HepG2 (cell line): ENCODE measurements around the gene PID1. TPM values are rescaled to one million over a fixed set of nuclear protein-coding genes. Genes with fewer than 3 reads are reported as not detected.

Experiments
- ATAC-seq: fragments of 200-7000 bp; cut with Tn5 transposase; 3 replicates; pipeline ENCODE4 v1.9.1; 2020; ENCODE audit warnings: mild to moderate bottlenecking, moderate library complexity
- BruUV-seq: library from RNA; stranded (reverse); fragments of 400-500 nt; replicated peaks from 2 replicates; lab custom pipeline; 2021; lab: Mats Ljungman, UMichigan
- CTCF ChIA-PET: fragments of 300-600 bp; formaldehyde crosslinking; extraction: SDS; loops from one replicate; lab custom pipeline; 2021; ENCODE audit warnings: low total read pairs, inconsistent platforms, low intra/inter-chr PET ratio; lab: Yijun Ruan, JAX
- POLR2A ChIA-PET: fragments of 350-600 bp; sonication (Branson Sonifier 250); formaldehyde crosslinking; loops from one replicate; lab custom pipeline; 2020; ENCODE audit warnings: antibody characterized with exemption, inconsistent platforms; lab: Yijun Ruan, JAX
- DNase-seq: peaks from one replicate; pipeline ENCODE4 v3.0.0-alpha.2; 2015; ENCODE audit warnings: low spot score
- FAIRE-seq: peaks from 3 replicates; lab custom pipeline; 2011; peaks lifted over from hg19 to GRCh38; lab: Jason Lieb, UNC
- H2AFZ ChIP-seq: one replicate; pipeline ENCODE4 v1.6.1; 2011; ENCODE audit warnings: low read length, inconsistent platforms
- H3K27ac ChIP-seq: fragments of 300-600 bp; 3 replicates; pipeline ENCODE4 v1.8.0; 2011; ENCODE audit warnings: mixed run types, mild to moderate bottlenecking, mixed read lengths, low read length, inconsistent platforms; ENCODE audit not compliant: insufficient read depth; ENCODE audit errors: extremely low read length
- H3K27me3 ChIP-seq, 2 experiments: fragments of 200-600 bp in 1 of 2; 2 replicates in 1 of 2; 3 replicates in 1 of 2; pipeline versions ENCODE4 v1.6.0 to v1.8.0; 2011; ENCODE audit warnings: low read length in 2 of 2, mild to moderate bottlenecking in 2 of 2, moderate library complexity in 2 of 2, inconsistent platforms in 1 of 2; ENCODE audit not compliant: insufficient read depth in 2 of 2, control insufficient read depth in 1 of 2
- H3K36me3 ChIP-seq, 2 experiments: fragments of 200-600 bp in 1 of 2; replicated peaks in 1 of 2; 2 replicates in 1 of 2; 3 replicates in 1 of 2; pipeline versions ENCODE4 v1.5.1 to v1.8.0; 2011; ENCODE audit warnings: low read length in 2 of 2, inconsistent platforms in 1 of 2; ENCODE audit not compliant: insufficient read depth in 2 of 2, control insufficient read depth in 1 of 2
- H3K4me1 ChIP-seq: 2 replicates; pipeline ENCODE4 v1.5.1; 2012; ENCODE audit warnings: low read length, inconsistent platforms; ENCODE audit not compliant: insufficient read depth
- H3K4me2 ChIP-seq: 2 replicates; pipeline ENCODE4 v1.6.0; 2011; ENCODE audit warnings: low read depth, low read length, inconsistent platforms
- H3K4me3 ChIP-seq, 3 experiments: fragments of 200-600 bp in 1 of 3; sonication (generic), shearing (Covaris generic) in 1 of 3; replicated peaks in 1 of 3; 2 replicates each; pipeline ENCODE4 v1.5.1; 2011 to 2016; ENCODE audit warnings: low read length in 3 of 3, inconsistent platforms in 2 of 3, low read depth in 2 of 3, mild to moderate bottlenecking in 2 of 3, control low read depth in 1 of 3, mixed read lengths in 1 of 3; ENCODE audit not compliant: insufficient read depth in 1 of 3
- H3K79me2 ChIP-seq: one replicate; pipeline ENCODE4 v1.6.1; 2011; ENCODE audit warnings: low read length, inconsistent platforms; ENCODE audit not compliant: insufficient read depth
- H3K9ac ChIP-seq: 2 replicates; pipeline ENCODE4 v1.6.0; 2011; ENCODE audit warnings: mild to moderate bottlenecking, low read depth, low read length, inconsistent platforms; ENCODE audit not compliant: insufficient read depth
- H3K9me3 ChIP-seq: 2 replicates; pipeline ENCODE4 v1.5.1; 2012; ENCODE audit warnings: mild to moderate bottlenecking, low read length
- H4K20me1 ChIP-seq: 2 replicates; pipeline ENCODE4 v1.6.0; 2011; ENCODE audit warnings: inconsistent platforms, mild to moderate bottlenecking, low read length, moderate library complexity; ENCODE audit not compliant: insufficient read depth
- EED ChIP-seq: sonication (generic); formaldehyde crosslinking; IDR thresholded peaks from 2 replicates; pipeline ENCODE4 v1.5.0; 2020; ENCODE audit warnings: mild to moderate bottlenecking, missing genetic modification reagents
- JDP2 ChIP-seq: sonication (generic); formaldehyde crosslinking; IDR thresholded peaks from 2 replicates; pipeline ENCODE4 v1.8.1; 2022; ENCODE audit warnings: missing genetic modification reagents, borderline replicate concordance
- MEIS1 ChIP-seq: sonication (generic); formaldehyde crosslinking; IDR thresholded peaks from 2 replicates; pipeline ENCODE4 v1.9.0; 2021; ENCODE audit warnings: mild to moderate bottlenecking, missing genetic modification reagents, moderate library complexity, borderline replicate concordance
- POGZ ChIP-seq: sonication (generic); formaldehyde crosslinking; IDR thresholded peaks from 2 replicates; pipeline ENCODE4 v1.4.0; 2020; ENCODE audit warnings: mild to moderate bottlenecking, missing genetic modification reagents
- SALL2 ChIP-seq: sonication (generic); formaldehyde crosslinking; IDR thresholded peaks from 2 replicates; pipeline ENCODE4 v1.8.1; 2023; ENCODE audit warnings: mild to moderate bottlenecking, missing genetic modification reagents, inconsistent platforms
- SAP130 ChIP-seq: IDR thresholded peaks from 2 replicates; pipeline ENCODE4 v1.6.1; 2016; ENCODE audit warnings: low read depth
- SP4 ChIP-seq: sonication (generic); formaldehyde crosslinking; IDR thresholded peaks from 2 replicates; pipeline ENCODE4 v1.8.1; 2023; ENCODE audit warnings: mild to moderate bottlenecking, missing genetic modification reagents
- TCF12 ChIP-seq, 2 experiments: fragments of 450-650 bp in 1 of 2; sonication (generic) in 1 of 2; formaldehyde crosslinking in 1 of 2; IDR thresholded peaks; 2 replicates each; pipeline versions ENCODE4 v1.6.1 to v1.8.0; 2017 to 2022; ENCODE audit warnings: antibody characterized with exemption in 1 of 2, mild to moderate bottlenecking in 1 of 2, missing genetic modification reagents in 1 of 2, moderate library complexity in 1 of 2
- THAP11 ChIP-seq: IDR thresholded peaks from 2 replicates; pipeline ENCODE4 v1.6.1; 2016; ENCODE audit warnings: missing biosample characterization, missing genetic modification reagents
- ZNF34 ChIP-seq: sonication (generic); formaldehyde crosslinking; IDR thresholded peaks from 2 replicates; pipeline ENCODE4 v1.4.0; 2020; ENCODE audit warnings: mild to moderate bottlenecking, missing genetic modification reagents, borderline replicate concordance
- WGBS: methylation state at CpG from one replicate; pipeline ENCODE4 v1.1.6; 2017; ENCODE audit warnings: low lambda C conversion rate; 5-methylcytosine and 5-hydroxymethylcytosine counted together
- in situ Hi-C: cut with HindIII; loops from 2 replicates; pipeline ENCODE4 v1.10.0; 2017; ENCODE audit warnings: low pct_unique_long_range_greater_than_20kb; ENCODE audit not compliant: extremely low pct_ligation_motif_present
- intact Hi-C: fragments of 100-400 bp; cut with micrococcal nuclease; formaldehyde crosslinking; loops from one replicate; pipeline ENCODE4 v1.10.0; 2022; ENCODE audit not compliant: unreplicated experiment
- polyA plus RNA-seq, 8 experiments: library from polyadenylated mRNA; depleted of rRNA in 3 of 8; stranded (reverse) in 7 of 8; unstranded in 1 of 8; fragments of >200 nt; fragmentation: Illumina TruSeq in 4 of 8; extraction: Trizol in 4 of 8; gene quantifications; 2 replicates each; pipeline versions ENCODE4 v1.2.1 to v1.2.3, GENCODE V29; 2011 to 2016; ENCODE audit warnings: low read depth in 4 of 8, missing spikeins in 1 of 8, mixed read lengths in 1 of 8; ENCODE audit not compliant: insufficient read depth in 1 of 8
- total RNA-seq, 5 experiments: library from RNA; depleted of rRNA; stranded (reverse); fragments of >200 nt; fragmentation: Illumina TruSeq; extraction: Trizol; gene quantifications; 2 replicates each; pipeline ENCODE4 v1.2.3, GENCODE V29; 2016; ENCODE audit warnings: low read depth in 1 of 5
- TF ChIP-seq, protein P1 (sequence below): sonication (generic); formaldehyde crosslinking; IDR thresholded peaks from 2 replicates; pipeline ENCODE4 v1.5.0; 2020; ENCODE audit warnings: missing genetic modification reagents, mild to moderate bottlenecking, borderline replicate concordance
- TF ChIP-seq, protein P2 (sequence below): sonication (generic); formaldehyde crosslinking; IDR thresholded peaks from 2 replicates; pipeline ENCODE4 v1.5.1; 2020; ENCODE audit warnings: missing genetic modification reagents, mild to moderate bottlenecking, borderline replicate concordance
- TF ChIP-seq, protein P3 (sequence below): sonication (generic); formaldehyde crosslinking; IDR thresholded peaks from 2 replicates; pipeline ENCODE4 v1.4.0; 2020; ENCODE audit warnings: missing genetic modification reagents, borderline replicate concordance

The PID1 gene
- total and polyA plus RNA-seq, 2 of the 13 experiments (the other 11 are each of a cell fraction or from before 2014, with no cell fraction given), result 0.15 to 0.18 TPM

DNA sequence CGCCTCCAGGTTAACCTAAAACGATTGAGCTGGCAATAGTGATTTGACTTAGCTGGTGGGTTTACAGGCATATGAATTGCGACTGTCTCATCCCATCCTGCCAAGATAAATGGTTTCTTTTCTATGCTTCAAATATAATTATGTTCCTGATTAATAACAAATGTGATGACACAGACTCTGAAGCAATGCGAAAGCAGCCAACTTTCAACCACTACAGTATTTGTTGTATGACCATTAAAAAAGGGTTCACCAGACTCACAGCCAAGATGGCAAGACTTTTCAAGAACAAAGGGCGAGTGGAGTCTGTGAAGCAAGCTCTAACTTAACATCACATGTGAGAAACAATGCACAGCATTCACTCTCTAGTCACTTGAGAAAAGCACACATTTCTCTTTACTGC, 186.6 kb downstream of the PID1 start:
- no peaks in the 10 kb centered on the region for H3K27me3 ChIP-seq
- H3K9me3 ChIP-seq, result peaks cover 97% of the 10 kb centered on the region
- H3K36me3 ChIP-seq, result no peaks in the 10 kb centered on the region
- H2AFZ ChIP-seq, result no peak overlapping the region
- no peak for FAIRE-seq
- ATAC-seq, result no peak
- H3K27ac ChIP-seq, result no peak overlapping the region
- ChIA-PET CTCF (no interaction called here), POLR2A (no interaction called here)
- no peak overlapping the region for H3K9ac ChIP-seq
- WGBS, result 30% methylated on average over 5 of the region's 5 CpGs
- no peak for DNase-seq
- H3K79me2 ChIP-seq, result no peaks in the 10 kb centered on the region
- no TSS peak for BruUV-seq
- intact Hi-C loops, result no loop called here
- H3K4me1 ChIP-seq, result no peaks in the 10 kb centered on the region
- H3K4me2 ChIP-seq, result no peak overlapping the region
- no peaks in the 10 kb centered on the region for H4K20me1 ChIP-seq
- no peak overlapping the region for H3K4me3 ChIP-seq
- in situ Hi-C loops, result no loop called here
- no peak for TF ChIP-seq SP4
- TF ChIP-seq, protein P1, sequence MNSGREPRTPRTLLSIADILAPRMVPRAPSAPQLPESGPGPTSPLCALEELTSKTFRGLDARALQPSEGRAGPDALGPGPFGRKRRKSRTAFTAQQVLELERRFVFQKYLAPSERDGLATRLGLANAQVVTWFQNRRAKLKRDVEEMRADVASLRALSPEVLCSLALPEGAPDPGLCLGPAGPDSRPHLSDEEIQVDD (CRISPR knock-in tag), result no peak
- TF ChIP-seq, protein P2, sequence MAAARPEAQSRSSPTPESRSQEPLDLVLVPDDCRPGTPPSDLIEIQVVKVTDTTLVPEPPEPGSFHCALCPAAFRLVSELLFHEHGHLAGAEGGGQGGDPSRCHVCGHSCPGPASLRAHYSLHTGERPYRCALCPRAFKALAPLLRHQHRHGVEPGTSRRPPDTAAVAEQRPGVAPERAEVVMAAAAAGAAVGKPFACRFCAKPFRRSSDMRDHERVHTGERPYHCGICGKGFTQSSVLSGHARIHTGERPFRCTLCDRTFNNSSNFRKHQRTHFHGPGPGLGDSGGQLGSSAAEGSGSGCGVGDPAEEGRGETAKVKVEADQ (CRISPR knock-in tag), result no peak
- TF ChIP-seq ZNF34 (CRISPR knock-in tag), result no peak
- no peak for TF ChIP-seq EED (CRISPR knock-in tag)
- no peak for TF ChIP-seq SAP130 (CRISPR knock-in tag)
- TF ChIP-seq THAP11 (CRISPR knock-in tag), result no peak
- no peak for TF ChIP-seq MEIS1 (CRISPR knock-in tag)
- no peak for TF ChIP-seq SALL2 (CRISPR knock-in tag)
- no peak for TF ChIP-seq JDP2 (CRISPR knock-in tag)
- TF ChIP-seq, protein P3, sequence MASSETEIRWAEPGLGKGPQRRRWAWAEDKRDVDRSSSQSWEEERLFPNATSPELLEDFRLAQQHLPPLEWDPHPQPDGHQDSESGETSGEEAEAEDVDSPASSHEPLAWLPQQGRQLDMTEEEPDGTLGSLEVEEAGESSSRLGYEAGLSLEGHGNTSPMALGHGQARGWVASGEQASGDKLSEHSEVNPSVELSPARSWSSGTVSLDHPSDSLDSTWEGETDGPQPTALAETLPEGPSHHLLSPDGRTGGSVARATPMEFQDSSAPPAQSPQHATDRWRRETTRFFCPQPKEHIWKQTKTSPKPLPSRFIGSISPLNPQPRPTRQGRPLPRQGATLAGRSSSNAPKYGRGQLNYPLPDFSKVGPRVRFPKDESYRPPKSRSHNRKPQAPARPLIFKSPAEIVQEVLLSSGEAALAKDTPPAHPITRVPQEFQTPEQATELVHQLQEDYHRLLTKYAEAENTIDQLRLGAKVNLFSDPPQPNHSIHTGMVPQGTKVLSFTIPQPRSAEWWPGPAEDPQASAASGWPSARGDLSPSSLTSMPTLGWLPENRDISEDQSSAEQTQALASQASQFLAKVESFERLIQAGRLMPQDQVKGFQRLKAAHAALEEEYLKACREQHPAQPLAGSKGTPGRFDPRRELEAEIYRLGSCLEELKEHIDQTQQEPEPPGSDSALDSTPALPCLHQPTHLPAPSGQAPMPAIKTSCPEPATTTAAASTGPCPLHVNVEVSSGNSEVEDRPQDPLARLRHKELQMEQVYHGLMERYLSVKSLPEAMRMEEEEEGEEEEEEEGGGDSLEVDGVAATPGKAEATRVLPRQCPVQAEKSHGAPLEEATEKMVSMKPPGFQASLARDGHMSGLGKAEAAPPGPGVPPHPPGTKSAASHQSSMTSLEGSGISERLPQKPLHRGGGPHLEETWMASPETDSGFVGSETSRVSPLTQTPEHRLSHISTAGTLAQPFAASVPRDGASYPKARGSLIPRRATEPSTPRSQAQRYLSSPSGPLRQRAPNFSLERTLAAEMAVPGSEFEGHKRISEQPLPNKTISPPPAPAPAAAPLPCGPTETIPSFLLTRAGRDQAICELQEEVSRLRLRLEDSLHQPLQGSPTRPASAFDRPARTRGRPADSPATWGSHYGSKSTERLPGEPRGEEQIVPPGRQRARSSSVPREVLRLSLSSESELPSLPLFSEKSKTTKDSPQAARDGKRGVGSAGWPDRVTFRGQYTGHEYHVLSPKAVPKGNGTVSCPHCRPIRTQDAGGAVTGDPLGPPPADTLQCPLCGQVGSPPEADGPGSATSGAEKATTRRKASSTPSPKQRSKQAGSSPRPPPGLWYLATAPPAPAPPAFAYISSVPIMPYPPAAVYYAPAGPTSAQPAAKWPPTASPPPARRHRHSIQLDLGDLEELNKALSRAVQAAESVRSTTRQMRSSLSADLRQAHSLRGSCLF (CRISPR knock-in tag), result no peak
- TF ChIP-seq POGZ (CRISPR knock-in tag), result no peak
- TF ChIP-seq TCF12 (IDR thresholded peaks at IDR 0.05), result no peak
- no peak for TF ChIP-seq TCF12 (CRISPR knock-in tag; IDR thresholded peaks at IDR 0.05)
